Right cardiac atrium (tissue), 5 donors: ENCODE results near the gene ST3GAL3. TPM values are rescaled to one million over a fixed set of nuclear protein-coding genes. Genes with fewer than 3 reads are reported as not detected.

Source experiments
- ATAC-seq, 2 donors: fragments of 200-7000 bp; cut with Tn5 transposase; one replicate each; pipeline versions ENCODE4 v1.8.0 to v1.9.1; 2020; ENCODE audit warnings: moderate library complexity in 2 of 2, mild to moderate bottlenecking in 1 of 2
- DNase-seq, 3 donors: peaks; one replicate each; pipeline ENCODE4 v3.0.0-alpha.2; 2020
- H3K27ac ChIP-seq: one replicate; pipeline ENCODE4 v1.5.1; 2013; ENCODE audit warnings: mild to moderate bottlenecking, low read length, control low read depth, moderate library complexity
- H3K27me3 ChIP-seq: one replicate; pipeline ENCODE4 v1.6.1; 2013; ENCODE audit not compliant: control insufficient read depth, insufficient read depth
- H3K4me1 ChIP-seq: one replicate; pipeline ENCODE4 v1.6.1; 2013; ENCODE audit warnings: low read length; ENCODE audit not compliant: control insufficient read depth, insufficient read depth
- H3K4me3 ChIP-seq: one replicate; pipeline ENCODE4 v1.5.1; 2013; ENCODE audit warnings: low read length, control low read depth
- H3K9me3 ChIP-seq: one replicate; pipeline ENCODE4 v1.6.1; 2013; ENCODE audit warnings: low read length; ENCODE audit not compliant: control insufficient read depth
- WGBS: extraction: QIAGEN DNeasy Blood & Tissue Kit; methylation state at CpG from one replicate; pipeline ENCODE4 v1.1.7; 2013; 5-methylcytosine and 5-hydroxymethylcytosine counted together
- intact Hi-C, 4 donors: fragments of 100-400 bp; cut with DNase I; formaldehyde crosslinking; loops; one replicate each; pipeline versions ENCODE4 v1.11.0 to v1.14.0; 2022 to 2023
- polyA plus RNA-seq: library from polyadenylated mRNA; stranded (reverse); fragments of 200-250 nt; gene quantifications from one replicate; pipeline ENCODE4 v1.2.3, GENCODE V29; 2013
- total RNA-seq, 4 donors: library from RNA; stranded (reverse); fragmentation: NEBNext Ultra II Directional; extraction: Animal tissue kit (Norgen Biotek cat#: 25700); gene quantifications; one replicate each; pipeline ENCODE4 v1.2.1, GENCODE V29; 2021
- donor health status: healthy with polysubstance abuse.
- donor health status: DM: no; HTN: yes; CAD: no.
- donor health status: DM: no; HTN: no; CAD: no.
- donor health status: DM: no; HTN: yes; CAD: no; lungs with severe emphysema.
- donor health status: DM: yes; HTN: yes; CAD: no.

Gene ST3GAL3
- total and polyA plus RNA-seq, 5 donors, result 19.6 to 26.3 (median 21.9) TPM

DNA sequence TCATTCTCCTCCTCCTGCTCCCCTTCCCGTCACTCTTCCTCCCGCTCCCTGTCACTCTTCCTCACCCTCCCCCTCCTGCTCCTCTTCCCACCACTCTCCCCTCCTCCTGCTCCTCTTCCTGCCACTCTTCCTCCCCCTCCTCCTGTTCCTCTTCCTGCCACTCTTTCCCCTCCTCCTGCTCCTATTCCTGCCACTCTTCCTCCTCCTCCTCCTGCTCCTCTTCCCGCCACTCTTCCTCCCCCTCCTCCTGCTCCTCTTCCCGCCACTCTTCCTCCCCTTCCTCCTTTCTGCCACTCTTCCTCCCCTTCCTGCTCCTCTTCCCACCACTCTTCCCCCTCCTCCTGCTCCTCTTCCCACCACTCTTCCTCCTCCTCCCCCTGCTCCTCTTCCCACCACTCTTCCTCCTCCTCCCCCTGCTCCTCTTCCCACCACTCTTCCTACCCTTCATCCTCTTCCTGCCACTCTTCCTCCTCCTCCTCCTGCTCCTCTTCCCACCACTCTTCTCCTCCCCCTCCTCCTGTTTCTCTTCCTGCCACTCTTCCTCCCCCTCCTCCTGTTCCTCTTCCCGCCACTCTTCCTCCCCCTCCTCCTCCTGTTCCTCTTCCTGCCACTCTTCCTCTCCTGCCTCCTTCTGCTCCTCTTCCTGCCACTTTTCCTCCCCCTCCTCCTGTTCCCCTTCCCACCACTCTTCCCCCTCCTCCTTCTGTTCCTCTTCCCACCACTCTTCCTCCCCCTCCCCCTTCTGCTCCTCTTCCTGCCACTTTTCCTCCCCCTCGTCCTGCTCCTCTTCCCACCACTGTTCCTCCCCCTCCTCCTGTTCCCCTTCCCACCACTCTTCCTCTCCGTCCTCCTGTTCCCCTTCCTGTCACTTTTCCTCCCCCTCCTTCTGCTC, 197.6 kb downstream of the ST3GAL3 start:
- no peak overlapping the region for H3K4me3 ChIP-seq
- WGBS, result 49% methylated on average over 7 of the region's 7 CpGs
- no peaks in the 10 kb centered on the region for H3K4me1 ChIP-seq
- no peak for ATAC-seq
- no peak for DNase-seq
- no peak overlapping the region for H3K27ac ChIP-seq
- H3K9me3 ChIP-seq, result no peaks in the 10 kb centered on the region
- intact Hi-C loops, result no loop called here
- no peaks in the 10 kb centered on the region for H3K27me3 ChIP-seq

DNA sequence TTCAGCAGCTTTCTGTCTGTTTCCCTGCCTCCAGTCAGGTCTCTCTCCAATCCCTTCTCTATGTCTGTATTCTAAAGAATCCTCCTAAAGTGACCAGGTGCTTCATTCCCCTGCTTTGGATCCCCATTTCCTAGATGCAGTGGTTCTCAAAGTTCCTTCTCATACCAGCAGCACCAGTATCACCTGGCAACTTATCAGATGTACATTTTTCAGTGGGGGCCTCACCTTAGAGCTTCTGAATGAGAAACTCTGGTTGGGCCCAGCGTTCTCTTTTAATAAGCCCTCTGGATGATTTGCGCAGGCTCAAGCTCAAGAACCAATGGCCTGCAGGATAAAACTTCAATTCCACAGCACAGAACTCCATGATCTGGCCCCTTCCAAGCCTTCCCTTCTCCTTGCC, 200.9 kb downstream of the ST3GAL3 start:
- WGBS, result 98% methylated on average over 2 of the region's 2 CpGs
- intact Hi-C loops, result no loop called here
- Histone ChIP-seq H3K4me3 (no peak overlapping the region), H3K9me3 (no peaks in the 10 kb centered on the region), H3K27ac (no peak overlapping the region), H3K27me3 (no peaks in the 10 kb centered on the region), H3K4me1 (no peaks in the 10 kb centered on the region)
- ATAC-seq (no peak), DNase-seq (no peak)

GRCh38 chr1:43908858-43909257, 201.5 kb downstream of the ST3GAL3 start:
- DNase-seq, result no peak
- H3K27me3 ChIP-seq, result no peaks in the 10 kb centered on the region
- no peak overlapping the region for H3K27ac ChIP-seq
- ATAC-seq, result no peak
- intact Hi-C loops, result no loop called here
- H3K4me1 ChIP-seq, result no peaks in the 10 kb centered on the region
- H3K4me3 ChIP-seq, result no peak overlapping the region
- WGBS, result 97% methylated on average over 5 of the region's 5 CpGs
- H3K9me3 ChIP-seq, result no peaks in the 10 kb centered on the region

DNA sequence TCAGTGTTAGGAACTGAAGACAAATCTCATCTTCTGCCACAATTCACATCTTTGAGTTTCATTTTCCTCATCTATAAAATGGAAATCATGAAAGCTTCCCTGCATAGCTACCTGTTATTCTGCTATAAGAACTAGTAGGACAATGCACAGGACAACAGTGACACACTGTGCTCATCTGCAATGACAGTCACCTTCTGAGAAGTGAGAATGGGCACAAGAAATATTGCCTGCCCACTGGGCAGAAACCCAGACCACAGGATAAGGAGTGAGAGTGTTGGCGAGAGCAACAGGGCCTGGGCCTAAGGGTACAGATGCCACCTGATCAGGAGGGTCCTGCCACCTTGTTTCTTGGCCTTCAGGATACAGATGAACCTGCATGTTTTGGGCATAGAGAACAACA, 203.0 kb downstream of the ST3GAL3 start:
- no peaks in the 10 kb centered on the region for H3K27me3 ChIP-seq

GRCh38 chr1:43912607-43913006, 205.3 kb downstream of the ST3GAL3 start:
- H3K4me1 ChIP-seq, result no peaks in the 10 kb centered on the region
- no peak overlapping the region for H3K4me3 ChIP-seq
- ATAC-seq (peak in 1 of 2 donors; percentile 50), DNase-seq (no peak)
- no peaks in the 10 kb centered on the region for H3K9me3 ChIP-seq
- H3K27me3 ChIP-seq, result no peaks in the 10 kb centered on the region
- intact Hi-C loops, result no loop called here
- no peak overlapping the region for H3K27ac ChIP-seq
- WGBS, result 67% methylated on average over 2 of the region's 2 CpGs

More for the DNA sequence above, 203.0 kb downstream of the ST3GAL3 start:
- intact Hi-C loops, result no loop called here
- WGBS, result 89% methylated on average over 1 of the region's 1 CpG
- no peak for ATAC-seq
- Histone ChIP-seq H3K4me3 (no peak overlapping the region), H3K9me3 (no peaks in the 10 kb centered on the region), H3K4me1 (no peaks in the 10 kb centered on the region), H3K27ac (no peak overlapping the region)
- DNase-seq, result no peak

DNA sequence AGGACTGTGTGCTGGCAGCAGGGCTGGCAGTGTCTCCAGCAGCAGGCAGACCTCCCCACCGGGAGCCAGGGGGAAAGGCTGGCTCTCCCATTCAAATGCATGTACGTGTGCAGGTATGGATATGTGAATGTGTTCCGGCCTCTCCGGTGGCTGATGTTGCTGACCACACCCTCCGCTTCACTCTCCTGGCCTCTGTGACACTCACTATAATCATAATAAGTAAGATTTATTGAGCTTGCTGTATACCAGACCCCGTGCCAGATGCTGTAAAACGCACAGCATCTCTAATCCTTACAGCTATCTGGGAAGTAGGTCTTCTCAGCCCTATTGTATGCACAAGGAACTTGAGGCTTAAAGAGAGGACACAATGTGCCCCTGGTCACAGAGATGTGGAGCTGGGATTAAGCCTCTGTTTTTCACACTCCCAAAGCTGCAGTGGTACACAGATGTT, 205.7 kb downstream of the ST3GAL3 start:
- ATAC-seq (no peak), DNase-seq (no peak)
- intact Hi-C loops, result no loop called here
- WGBS, result 87% methylated on average over 7 of the region's 7 CpGs
- no peak overlapping the region for H3K27ac ChIP-seq
- H3K27me3 ChIP-seq, result no peaks in the 10 kb centered on the region
- H3K4me3 ChIP-seq, result no peak overlapping the region
- no peaks in the 10 kb centered on the region for H3K9me3 ChIP-seq
- no peaks in the 10 kb centered on the region for H3K4me1 ChIP-seq

- 86% methylated on average over 18 of the region's 18 CpGs for WGBS
- no peak overlapping the region for H3K27ac ChIP-seq
- DNase-seq (no peak), ATAC-seq (no peak)
- H3K27me3 ChIP-seq, result no peaks in the 10 kb centered on the region
- no peak overlapping the region for H3K4me3 ChIP-seq
- no peaks in the 10 kb centered on the region for H3K4me1 ChIP-seq
- intact Hi-C loops, result no loop called here
- H3K9me3 ChIP-seq, result no peaks in the 10 kb centered on the region
Measured at GRCh38 chr1:43913666-43914360, 206.5 kb downstream of the ST3GAL3 start.

DNA sequence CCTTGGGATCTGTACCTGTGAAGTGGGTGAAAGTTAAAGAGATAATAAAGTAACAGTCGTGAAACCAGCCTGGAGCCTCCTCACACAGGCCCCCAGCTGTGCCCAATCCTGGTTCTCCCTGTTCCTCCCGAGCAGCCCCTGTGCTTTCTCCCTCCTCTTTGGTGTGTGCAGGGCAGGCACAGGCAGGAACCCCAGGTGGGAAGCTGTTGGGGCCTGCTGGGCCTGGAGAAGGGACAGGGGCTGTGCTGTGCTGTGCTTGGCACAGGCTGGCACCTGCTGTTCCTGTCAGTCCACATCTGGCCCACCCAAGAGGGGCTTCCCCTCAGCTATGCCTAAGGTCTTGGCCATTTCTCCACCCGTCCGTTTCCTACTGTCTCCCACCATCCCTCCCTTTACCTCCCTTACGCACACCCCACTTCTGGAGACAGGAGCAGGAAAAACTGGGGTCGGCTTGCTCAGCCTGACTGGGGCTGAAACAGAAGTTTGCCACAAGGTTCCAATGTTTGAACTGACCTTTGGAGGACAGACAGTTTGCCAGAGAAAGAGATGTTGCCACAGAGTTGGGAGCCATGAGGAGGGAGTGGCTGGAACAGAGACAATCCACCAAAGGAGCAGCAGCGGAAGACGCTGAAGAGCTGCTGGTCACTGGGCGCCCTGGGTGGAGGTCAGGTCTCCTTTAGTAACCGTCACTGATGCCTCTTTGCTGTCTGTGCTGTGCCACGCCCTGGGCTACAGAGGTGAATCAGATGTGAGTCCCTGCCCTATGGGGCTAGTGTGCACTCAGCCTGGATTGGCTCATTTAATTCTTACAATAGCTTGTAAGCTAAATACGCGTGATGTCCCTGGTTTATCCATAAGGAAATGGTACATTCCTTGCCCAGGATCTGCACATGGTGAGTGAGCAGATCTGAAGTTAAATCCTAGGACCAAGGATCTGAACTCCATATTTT, 207.5 kb downstream of the ST3GAL3 start:
- Histone ChIP-seq H3K9me3 (no peaks in the 10 kb centered on the region), H3K4me3 (no peak overlapping the region), H3K4me1 (no peaks in the 10 kb centered on the region), H3K27ac (no peak overlapping the region), H3K27me3 (no peaks in the 10 kb centered on the region)
- intact Hi-C loops, result no loop called here
- DNase-seq (no peak), ATAC-seq (no peak)
- 93% methylated on average over 13 of the region's 13 CpGs for WGBS

DNA sequence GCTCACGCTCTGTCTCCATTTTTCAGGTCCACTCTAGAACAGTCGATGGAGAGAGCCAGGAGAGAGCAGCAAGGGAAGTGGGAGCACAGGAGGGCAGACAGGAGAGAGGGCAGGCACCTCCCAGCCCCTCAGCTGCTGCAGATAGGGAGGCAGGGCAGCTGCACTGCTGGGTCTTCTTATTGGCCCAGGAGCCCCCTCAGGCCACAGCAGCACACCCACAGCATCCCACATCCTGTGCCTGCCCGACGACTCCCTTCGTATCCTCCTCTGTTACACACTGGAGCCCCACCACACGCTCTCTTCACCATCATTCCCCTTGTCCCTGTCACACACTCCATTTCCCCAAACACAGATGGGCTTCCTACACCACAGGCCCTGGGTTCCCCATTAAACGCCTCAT, 212.6 kb downstream of the ST3GAL3 start:
- DNase-seq, result no peak
- ATAC-seq, result no peak
- intact Hi-C loops, result no loop called here
- no peak overlapping the region for H3K27ac ChIP-seq
- no peaks in the 10 kb centered on the region for H3K27me3 ChIP-seq
- WGBS, result 88% methylated on average over 7 of the region's 7 CpGs
- H3K4me1 ChIP-seq, result no peaks in the 10 kb centered on the region
- no peak overlapping the region for H3K4me3 ChIP-seq
- no peaks in the 10 kb centered on the region for H3K9me3 ChIP-seq

GRCh38 chr1:43921022-43921421, 213.7 kb downstream of the ST3GAL3 start:
- Histone ChIP-seq H3K27ac (no peak overlapping the region), H3K4me3 (no peak overlapping the region), H3K27me3 (no peaks in the 10 kb centered on the region), H3K9me3 (no peaks in the 10 kb centered on the region), H3K4me1 (no peaks in the 10 kb centered on the region)
- ATAC-seq (no peak), DNase-seq (no peak)
- intact Hi-C loops, result no loop called here
- 92% methylated on average over 6 of the region's 6 CpGs for WGBS
